ENCODE results near the gene CYP4V2.

DNA sequence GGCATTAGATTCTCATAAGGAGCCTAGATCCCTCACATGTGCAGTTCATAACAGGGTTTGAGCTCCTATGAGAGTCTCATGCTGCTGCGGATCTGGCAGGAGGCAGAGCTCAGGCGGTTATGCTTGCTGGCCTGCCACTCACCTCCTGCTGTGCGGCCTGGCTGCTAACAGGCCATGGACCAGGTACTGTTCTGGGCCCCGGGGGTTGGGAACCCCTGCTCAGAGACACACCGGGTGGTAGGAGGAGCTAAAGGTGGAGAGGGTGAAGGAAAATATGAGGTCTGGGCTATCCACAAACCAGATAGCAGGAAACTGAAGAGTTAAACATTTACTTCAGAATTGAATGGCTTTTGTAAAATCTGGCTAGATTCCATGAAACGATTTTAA, 68.7 kb downstream of the CYP4V2 start:
- no peak for TF ChIP-seq POLR2AphosphoS5 (IDR thresholded peaks at IDR 0.05; ENCODE audit: low read depth, low read length)
- no peak for TF ChIP-seq POLR2A (IDR thresholded peaks at IDR 0.05; ENCODE audit: low read depth, low read length)
- no peak for TF ChIP-seq TAF1 (IDR thresholded peaks at IDR 0.05; ENCODE audit: borderline replicate concordance, low read depth, low read length)
